Endothelial cell of umbilical vein (primary cell): ENCODE data around the gene ACTN3. TPM values are rescaled to one million over a fixed set of nuclear protein-coding genes. Genes with fewer than 3 reads are reported as not detected.

Source experiments
- BruUV-seq: library from RNA; stranded (reverse); fragments of 400-500 nt; replicated peaks from 2 replicates; lab custom pipeline; 2021; lab: Mats Ljungman, UMichigan
- CTCF ChIA-PET: fragments of 300-600, 350-600 bp; sonication (Branson Sonifier 250); formaldehyde crosslinking; loops from one replicate; lab custom pipeline; 2021; ENCODE audit warnings: antibody characterized with exemption, inconsistent platforms; lab: Charles Lee
- POLR2A ChIA-PET: fragments of 300-600, 350-600 bp; sonication (Branson Sonifier 250); formaldehyde crosslinking; loops from one replicate; lab custom pipeline; 2021; ENCODE audit warnings: antibody characterized with exemption, inconsistent platforms; lab: Charles Lee
- DNase-seq: peaks from one replicate; pipeline ENCODE4 v3.0.0-alpha.2; 2011; ENCODE audit warnings: low read depth, low spot score
- FAIRE-seq: peaks from 2 replicates; lab custom pipeline; 2011; peaks lifted over from hg19 to GRCh38; lab: Jason Lieb, UNC
- H2AFZ ChIP-seq: 2 replicates; pipeline ENCODE4 v1.6.0; 2012; ENCODE audit warnings: low read depth, low read length, control low read depth, inconsistent platforms
- H3K27ac ChIP-seq: 2 replicates; pipeline ENCODE4 v1.5.1; 2011; ENCODE audit warnings: low read depth, mild to moderate bottlenecking, control low read depth, low read length, moderate library complexity; ENCODE audit not compliant: insufficient read depth
- H3K27me3 ChIP-seq, 2 experiments: 2 replicates each; pipeline versions ENCODE4 v1.6.0 to v1.6.1; 2011; ENCODE audit warnings: low read length in 2 of 2, mixed read lengths in 1 of 2; ENCODE audit not compliant: control insufficient read depth in 2 of 2, insufficient read depth in 2 of 2
- H3K36me3 ChIP-seq, 2 experiments: 2 replicates in 1 of 2; 3 replicates in 1 of 2; pipeline ENCODE4 v1.5.1; 2011; ENCODE audit warnings: low read length in 2 of 2, mild to moderate bottlenecking in 1 of 2, moderate library complexity in 1 of 2; ENCODE audit not compliant: control insufficient read depth in 2 of 2, insufficient read depth in 2 of 2; ENCODE audit errors: extremely low read depth in 1 of 2
- H3K4me1 ChIP-seq: 3 replicates; pipeline ENCODE4 v1.5.1; 2011; ENCODE audit warnings: mild to moderate bottlenecking, low read length; ENCODE audit not compliant: control insufficient read depth, insufficient read depth; ENCODE audit errors: extremely low read depth
- H3K4me2 ChIP-seq: 2 replicates; pipeline ENCODE4 v1.6.1; 2011; ENCODE audit warnings: low read length, control low read depth, mixed read lengths; ENCODE audit not compliant: insufficient read depth
- H3K4me3 ChIP-seq, 3 experiments: fragments of 200-600 bp in 1 of 3; sonication (generic), shearing (Covaris generic) in 1 of 3; replicated peaks in 1 of 3; 2 replicates each; pipeline ENCODE4 v1.5.1; 2011 to 2016; ENCODE audit warnings: control low read depth in 3 of 3, low read length in 3 of 3, mild to moderate bottlenecking in 2 of 3, inconsistent platforms in 1 of 3, low read depth in 1 of 3, moderate library complexity in 1 of 3; ENCODE audit not compliant: insufficient read depth in 1 of 3
- H3K79me2 ChIP-seq: 2 replicates; pipeline ENCODE4 v1.6.0; 2012; ENCODE audit warnings: low read length, inconsistent platforms; ENCODE audit not compliant: control insufficient read depth, insufficient read depth
- H3K9ac ChIP-seq: replicated peaks from 2 replicates; pipeline ENCODE3; 2011; ENCODE audit warnings: low read length, control low read depth; ENCODE audit not compliant: insufficient read depth; ENCODE audit errors: extremely low read depth
- H3K9me1 ChIP-seq: replicated peaks from 3 replicates; pipeline ENCODE4 v1.6.0; 2011; ENCODE audit warnings: mild to moderate bottlenecking, low read length; ENCODE audit not compliant: control insufficient read depth, insufficient read depth; ENCODE audit errors: extremely low read depth
- H3K9me3 ChIP-seq: replicated peaks from 2 replicates; pipeline ENCODE4 v1.5.1; 2012; ENCODE audit warnings: low read length, inconsistent platforms; ENCODE audit not compliant: control insufficient read depth, insufficient read depth
- H4K20me1 ChIP-seq: replicated peaks from 2 replicates; pipeline ENCODE3; 2011; ENCODE audit warnings: mild to moderate bottlenecking, low read length; ENCODE audit not compliant: control insufficient read depth, insufficient read depth; ENCODE audit errors: extremely low read depth
- EZH2 ChIP-seq: IDR thresholded peaks from 2 replicates; pipeline ENCODE4 v1.6.1; 2012; ENCODE audit warnings: borderline replicate concordance, low read depth, mild to moderate bottlenecking, moderate library complexity, low read length, inconsistent platforms; ENCODE audit not compliant: severe bottlenecking
- MYC ChIP-seq: IDR thresholded peaks from one replicate; pipeline ENCODE4 v1.6.1; 2011; ENCODE audit warnings: mild to moderate bottlenecking, low read depth, low read length
- POLR2AphosphoS5 ChIP-seq: IDR thresholded peaks from 2 replicates; pipeline ENCODE4 v1.6.1; 2012; ENCODE audit warnings: low read depth, mild to moderate bottlenecking, control low read depth, low read length, moderate library complexity; ENCODE audit not compliant: insufficient read depth
- dilution Hi-C: fragments of 300-500 bp; cut with MboI; formaldehyde crosslinking; loops from one replicate; pipeline ENCODE4 v1.15.0; 2019; ENCODE audit warnings: low sequenced_read_pairs; ENCODE audit not compliant: extremely low pct_ligation_motif_present
- intact Hi-C: fragments of 100-400 bp; cut with micrococcal nuclease; formaldehyde crosslinking; loops from one replicate; pipeline ENCODE4 v1.10.0; 2022
- polyA plus RNA-seq, 4 experiments: library from polyadenylated mRNA; depleted of rRNA in 3 of 4; stranded (reverse) in 3 of 4; unstranded in 1 of 4; fragments of >200 nt; gene quantifications; 2 replicates each; pipeline versions ENCODE4 v1.2.1 to v1.2.3, GENCODE V29; 2011 to 2012; ENCODE audit warnings: missing spikeins in 1 of 4
- total RNA-seq: library from RNA; stranded (reverse); gene quantifications from 2 replicates; pipeline ENCODE4 v1.2.3, GENCODE V29; 2021
- TF ChIP-seq, protein P1 (sequence below): IDR thresholded peaks from 2 replicates; pipeline ENCODE4 v1.6.1; 2011; ENCODE audit not compliant: insufficient read depth, insufficient read length
- TF ChIP-seq, protein P2 (sequence below), 2 donors: IDR thresholded peaks; 1 replicate in 1 of 2; 2 replicates in 1 of 2; pipeline ENCODE4 v1.5.1; 2011; ENCODE audit warnings: low read length in 2 of 2, mild to moderate bottlenecking in 2 of 2, moderate library complexity in 2 of 2, control low read depth in 1 of 2, inconsistent platforms in 1 of 2, low read depth in 1 of 2; ENCODE audit not compliant: insufficient read depth in 1 of 2; ENCODE audit errors: extremely low read depth in 1 of 2

Gene ACTN3
- total and polyA plus RNA-seq, 2 donors (not counting 3 experiments of a cell fraction or from before 2014, with no cell fraction given), result 0.17 to 0.18 TPM

DNA sequence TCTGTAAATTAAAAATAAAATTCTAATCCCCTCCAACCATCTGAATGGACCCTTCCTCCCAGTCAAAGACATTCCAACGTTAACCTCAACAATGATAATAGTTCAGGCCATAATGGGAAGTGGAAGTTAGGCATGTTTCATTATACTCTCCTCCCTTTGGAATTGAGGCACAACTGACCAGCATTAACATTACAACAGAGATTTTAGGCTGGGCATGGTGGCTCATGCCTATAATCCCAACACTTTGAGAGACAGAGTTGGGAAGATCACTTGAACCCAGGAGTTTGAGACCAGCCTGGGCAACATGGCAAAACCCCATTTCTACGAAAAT lies 24.1 kb downstream of the ACTN3 start:
- Histone ChIP-seq H3K4me2 (no peak overlapping the region), H3K4me1 (peaks cover 3% of the 10 kb centered on the region), H3K27me3 (no peaks in the 10 kb centered on the region), H4K20me1 (no peaks in the 10 kb centered on the region), H3K79me2 (no peaks in the 10 kb centered on the region), H3K9me1 (no peaks in the 10 kb centered on the region), H3K36me3 (no peaks in the 10 kb centered on the region), H3K27ac (no peak overlapping the region), H3K9me3 (no peaks in the 10 kb centered on the region), H2AFZ (no peak overlapping the region), H3K9ac (no peak overlapping the region), H3K4me3 (no peak overlapping the region)
- FAIRE-seq, result no peak
- dilution Hi-C loops, result no loop called here
- intact Hi-C loops, result no loop called here
- no peak for TF ChIP-seq POLR2AphosphoS5
- ChIA-PET POLR2A (no interaction called here), CTCF (no interaction called here)
- no peak for DNase-seq
- BruUV-seq, result no TSS peak

- Histone ChIP-seq H3K9me1 (no peaks in the 10 kb centered on the region), H3K4me3 (no peak overlapping the region), H3K27me3 (peaks cover 0 to 2% of the 10 kb centered on the region in 2 experiments), H3K27ac (no peak overlapping the region), H3K9ac (no peak overlapping the region), H3K4me1 (no peaks in the 10 kb centered on the region), H3K4me2 (no peak overlapping the region), H3K79me2 (no peaks in the 10 kb centered on the region), H3K36me3 (no peaks in the 10 kb centered on the region), H3K9me3 (no peaks in the 10 kb centered on the region), H4K20me1 (no peaks in the 10 kb centered on the region), H2AFZ (no peak overlapping the region)
- POLR2A ChIA-PET, result interaction anchor here (1.2 kb wide), 1 partner anchor 99 kb away, joined by 5 read pairs; no protein-coding TSS in a partner anchor
- intact Hi-C loops, result loop anchor here (1.0 to 2.0 kb wide), 3 partner anchors 99 to 304 kb away; no protein-coding TSS in a partner anchor
- no peak for TF ChIP-seq POLR2AphosphoS5
- TF ChIP-seq, protein P1, sequence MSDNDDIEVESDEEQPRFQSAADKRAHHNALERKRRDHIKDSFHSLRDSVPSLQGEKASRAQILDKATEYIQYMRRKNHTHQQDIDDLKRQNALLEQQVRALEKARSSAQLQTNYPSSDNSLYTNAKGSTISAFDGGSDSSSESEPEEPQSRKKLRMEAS, result no peak
- TF ChIP-seq MYC, result no peak
- TF ChIP-seq, protein P2, sequence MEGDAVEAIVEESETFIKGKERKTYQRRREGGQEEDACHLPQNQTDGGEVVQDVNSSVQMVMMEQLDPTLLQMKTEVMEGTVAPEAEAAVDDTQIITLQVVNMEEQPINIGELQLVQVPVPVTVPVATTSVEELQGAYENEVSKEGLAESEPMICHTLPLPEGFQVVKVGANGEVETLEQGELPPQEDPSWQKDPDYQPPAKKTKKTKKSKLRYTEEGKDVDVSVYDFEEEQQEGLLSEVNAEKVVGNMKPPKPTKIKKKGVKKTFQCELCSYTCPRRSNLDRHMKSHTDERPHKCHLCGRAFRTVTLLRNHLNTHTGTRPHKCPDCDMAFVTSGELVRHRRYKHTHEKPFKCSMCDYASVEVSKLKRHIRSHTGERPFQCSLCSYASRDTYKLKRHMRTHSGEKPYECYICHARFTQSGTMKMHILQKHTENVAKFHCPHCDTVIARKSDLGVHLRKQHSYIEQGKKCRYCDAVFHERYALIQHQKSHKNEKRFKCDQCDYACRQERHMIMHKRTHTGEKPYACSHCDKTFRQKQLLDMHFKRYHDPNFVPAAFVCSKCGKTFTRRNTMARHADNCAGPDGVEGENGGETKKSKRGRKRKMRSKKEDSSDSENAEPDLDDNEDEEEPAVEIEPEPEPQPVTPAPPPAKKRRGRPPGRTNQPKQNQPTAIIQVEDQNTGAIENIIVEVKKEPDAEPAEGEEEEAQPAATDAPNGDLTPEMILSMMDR (IDR thresholded peaks at IDR 0.05; ENCODE audit: extremely low read depth in 1 of 2, insufficient read depth in 1 of 2, low read depth in 1 of 2, low read length in 2 of 2), result peak; percentile 76 to 88
- TF ChIP-seq EZH2, result no peak
- CTCF ChIA-PET, result interaction anchor here (0.8 to 5.8 kb wide), 10 partner anchors 10 to 255 kb away, joined by 3 to 143 read pairs (median 6); partner anchors contain the start of genes CCDC87, CCS, CTSF and RBM4
- peak; percentile 69 for DNase-seq
- FAIRE-seq, result peak; percentile 77
- no TSS peak for BruUV-seq
- dilution Hi-C loops, result no loop called here
These were observed 32.4 kb downstream of the ACTN3 start for GRCh38 chr11:66579017-66579606.
